ENCODE measurements around the gene ZNF784.

DNA sequence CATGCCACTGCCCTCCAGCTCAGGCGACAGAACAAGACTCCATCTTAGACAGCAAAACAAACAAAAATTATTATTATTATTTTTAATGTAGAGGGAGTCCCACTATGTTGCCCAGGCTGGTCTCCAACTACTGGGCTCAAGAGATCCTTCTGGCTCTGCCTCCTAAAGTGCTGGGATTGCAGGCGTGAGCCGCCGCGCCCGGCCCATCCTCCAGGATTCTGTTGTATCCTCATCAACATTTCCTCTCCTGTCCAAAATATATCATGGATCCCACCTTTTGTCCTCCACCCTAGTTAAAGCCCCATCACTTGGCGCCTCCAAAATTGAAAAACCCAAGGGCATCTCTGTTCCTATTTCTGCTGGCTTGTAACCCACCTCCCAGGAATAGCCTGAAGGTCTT is 1.2 kb downstream of the ZNF784 start:
- TF ChIP-seq, protein P1, sequence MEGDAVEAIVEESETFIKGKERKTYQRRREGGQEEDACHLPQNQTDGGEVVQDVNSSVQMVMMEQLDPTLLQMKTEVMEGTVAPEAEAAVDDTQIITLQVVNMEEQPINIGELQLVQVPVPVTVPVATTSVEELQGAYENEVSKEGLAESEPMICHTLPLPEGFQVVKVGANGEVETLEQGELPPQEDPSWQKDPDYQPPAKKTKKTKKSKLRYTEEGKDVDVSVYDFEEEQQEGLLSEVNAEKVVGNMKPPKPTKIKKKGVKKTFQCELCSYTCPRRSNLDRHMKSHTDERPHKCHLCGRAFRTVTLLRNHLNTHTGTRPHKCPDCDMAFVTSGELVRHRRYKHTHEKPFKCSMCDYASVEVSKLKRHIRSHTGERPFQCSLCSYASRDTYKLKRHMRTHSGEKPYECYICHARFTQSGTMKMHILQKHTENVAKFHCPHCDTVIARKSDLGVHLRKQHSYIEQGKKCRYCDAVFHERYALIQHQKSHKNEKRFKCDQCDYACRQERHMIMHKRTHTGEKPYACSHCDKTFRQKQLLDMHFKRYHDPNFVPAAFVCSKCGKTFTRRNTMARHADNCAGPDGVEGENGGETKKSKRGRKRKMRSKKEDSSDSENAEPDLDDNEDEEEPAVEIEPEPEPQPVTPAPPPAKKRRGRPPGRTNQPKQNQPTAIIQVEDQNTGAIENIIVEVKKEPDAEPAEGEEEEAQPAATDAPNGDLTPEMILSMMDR (conservative IDR thresholded peaks at IDR 0.05 in 1 of 2, IDR thresholded peaks at IDR 0.05 in 1 of 2; ENCODE audit: low read depth in 1 of 2, low read length in 2 of 2), result no peak
- TF ChIP-seq EZH2 (IDR thresholded peaks at IDR 0.05; ENCODE audit: low read length, missing control alignments), result no peak

All from fibroblast of lung (primary cell).